ENCODE measurements around the gene GJA4.

DNA sequence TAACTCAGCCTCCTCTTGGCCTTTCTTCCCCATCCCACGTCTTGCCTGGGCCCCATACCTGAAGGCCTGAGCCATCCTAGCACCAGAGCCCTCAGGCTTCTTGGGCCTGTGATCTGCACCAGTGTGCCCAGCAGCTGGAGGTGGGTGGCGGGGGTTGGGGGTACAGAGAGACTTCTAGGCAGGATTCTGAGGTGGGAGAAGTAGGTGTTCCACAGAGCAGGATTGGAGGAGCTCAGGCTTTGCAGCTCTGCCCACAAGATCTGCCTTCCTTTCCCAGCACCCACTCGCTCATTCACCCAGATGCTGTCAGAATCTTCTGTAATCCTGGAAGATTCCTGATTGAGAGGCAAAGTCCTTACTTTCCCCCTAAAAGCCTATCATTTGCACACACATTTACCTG lies 47.9 kb upstream of the GJA4 start:
- no peak for TF ChIP-seq YY1 (IDR thresholded peaks at IDR 0.05; ENCODE audit: insufficient read depth, insufficient read length)
- no peak for TF ChIP-seq ZNF274 (IDR thresholded peaks at IDR 0.05; ENCODE audit: low read depth, low read length)
- TF ChIP-seq SUZ12 (IDR thresholded peaks at IDR 0.05; ENCODE audit: extremely low read depth, insufficient read depth, insufficient read length), result no peak
